Measurements from ENCODE around the gene SYVN1.
"Not testable (repeated sequence)": the region's sequence is repeated elsewhere in the genome, so short reads cannot be mapped to it uniquely, and the experiment has no call there.

SYVN1 gene

DNA sequence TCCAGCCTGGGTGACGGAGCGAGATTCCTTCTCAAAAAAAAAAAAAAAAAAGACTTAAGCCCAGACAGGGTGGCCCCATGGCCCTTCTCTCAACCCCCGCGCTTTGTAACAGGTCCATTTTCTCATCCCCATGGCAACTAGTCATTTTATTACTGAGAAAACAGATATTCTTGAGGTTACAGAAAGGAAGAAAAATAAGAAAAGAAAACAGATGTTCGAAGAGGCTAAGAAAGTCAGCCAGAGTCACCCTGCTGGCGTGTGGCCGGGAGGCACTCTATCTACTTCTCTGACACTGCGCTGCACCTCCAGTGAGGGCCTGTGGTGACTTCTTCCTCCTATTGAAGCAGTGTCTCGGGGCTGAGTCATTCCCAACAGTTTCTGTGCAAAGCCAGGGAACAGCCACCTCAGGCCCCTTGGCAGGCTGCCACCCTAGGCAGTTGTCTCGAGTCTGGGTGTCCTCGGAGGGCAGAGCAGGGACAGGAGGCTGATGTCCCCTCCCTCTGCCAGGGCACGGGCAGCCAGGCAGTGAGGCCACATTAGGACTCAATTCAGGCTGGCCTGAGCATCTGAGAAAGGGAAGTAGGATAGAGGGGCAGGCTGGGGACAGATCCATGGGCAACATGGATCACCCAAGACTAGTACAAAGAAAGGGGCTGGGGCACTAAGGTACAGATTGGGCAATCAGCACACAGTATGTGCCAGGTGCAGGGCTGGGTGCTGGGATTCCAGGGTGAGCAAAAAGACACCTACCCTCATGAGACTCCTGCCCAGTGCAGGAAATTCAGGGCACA, 16.4 kb upstream of the SYVN1 start:
- no peak for DNase-seq

DNA sequence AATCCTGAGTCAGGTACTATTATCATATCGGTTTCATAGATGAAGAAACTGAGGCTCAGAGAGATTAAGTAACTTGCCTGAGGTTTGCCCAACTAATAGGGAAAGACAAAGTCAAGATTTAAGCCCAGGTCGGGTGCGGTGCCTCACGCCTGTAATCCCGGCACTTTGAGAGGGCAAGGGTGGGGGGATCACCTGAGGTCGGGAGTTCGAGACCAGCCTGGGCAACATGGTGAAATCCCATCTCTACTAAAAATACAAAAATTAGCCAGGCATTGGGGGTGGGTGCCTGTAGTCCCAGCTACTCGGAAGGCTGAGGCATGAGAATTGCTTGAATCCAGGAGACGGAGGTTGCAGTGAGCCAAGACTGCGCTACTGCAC, 15.8 kb upstream of the SYVN1 start:
- not testable (repeated sequence) for DNase-seq

DNA sequence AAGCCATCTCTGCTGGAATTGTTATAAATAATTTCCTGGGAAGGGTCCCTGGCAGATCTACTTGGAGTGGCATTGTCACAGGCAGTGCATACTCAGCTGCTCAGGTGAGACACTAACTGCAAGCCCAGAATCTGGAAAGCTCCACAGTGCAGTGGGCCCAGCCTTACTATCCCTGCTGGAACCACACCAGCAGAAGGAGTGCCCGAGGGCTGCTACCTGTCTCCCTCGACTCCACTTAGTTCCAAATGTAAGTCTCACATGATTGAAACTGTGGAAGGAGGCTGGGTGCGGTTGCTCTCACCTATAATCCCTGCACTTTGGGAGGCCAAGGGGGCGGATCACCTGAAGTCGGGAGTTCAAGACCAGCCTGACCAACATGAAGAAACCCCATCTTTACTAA, 14.3 kb upstream of the SYVN1 start:
- no peak for DNase-seq

DNA sequence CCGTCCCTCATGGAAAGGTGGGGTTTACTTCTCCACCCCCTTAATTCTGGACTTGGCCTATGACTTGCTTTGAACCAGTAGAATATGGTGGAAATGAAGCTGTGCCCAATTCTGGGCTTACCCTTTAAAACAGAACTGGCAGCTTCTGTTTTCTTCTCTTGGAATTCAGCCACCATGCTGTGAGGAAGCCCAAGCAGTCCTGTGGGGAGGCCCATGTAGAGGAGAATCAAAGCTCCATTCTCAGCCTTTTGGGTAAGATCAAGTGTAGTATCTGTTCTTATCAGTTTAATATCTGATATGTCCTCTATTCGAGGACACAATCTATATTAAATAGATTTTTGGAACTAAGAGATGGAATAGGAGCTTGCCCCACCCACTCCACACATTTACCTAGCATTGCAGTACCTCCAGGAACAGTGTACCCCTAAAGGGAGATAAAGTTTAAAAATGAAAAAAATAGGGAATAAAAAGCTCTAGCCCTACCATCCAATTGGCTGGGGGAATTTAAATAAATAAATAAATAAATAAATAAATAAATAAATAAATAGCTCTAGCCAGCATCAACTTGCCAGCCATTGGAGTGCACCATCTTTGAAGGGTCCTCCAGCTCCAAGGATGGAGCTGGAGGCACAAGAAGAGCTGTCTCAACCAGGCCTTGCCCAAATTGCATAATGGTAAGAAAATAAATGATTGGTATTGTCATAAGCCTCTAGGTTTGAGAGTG, 13.2 kb upstream of the SYVN1 start:
- DNase-seq = no peak

DNA sequence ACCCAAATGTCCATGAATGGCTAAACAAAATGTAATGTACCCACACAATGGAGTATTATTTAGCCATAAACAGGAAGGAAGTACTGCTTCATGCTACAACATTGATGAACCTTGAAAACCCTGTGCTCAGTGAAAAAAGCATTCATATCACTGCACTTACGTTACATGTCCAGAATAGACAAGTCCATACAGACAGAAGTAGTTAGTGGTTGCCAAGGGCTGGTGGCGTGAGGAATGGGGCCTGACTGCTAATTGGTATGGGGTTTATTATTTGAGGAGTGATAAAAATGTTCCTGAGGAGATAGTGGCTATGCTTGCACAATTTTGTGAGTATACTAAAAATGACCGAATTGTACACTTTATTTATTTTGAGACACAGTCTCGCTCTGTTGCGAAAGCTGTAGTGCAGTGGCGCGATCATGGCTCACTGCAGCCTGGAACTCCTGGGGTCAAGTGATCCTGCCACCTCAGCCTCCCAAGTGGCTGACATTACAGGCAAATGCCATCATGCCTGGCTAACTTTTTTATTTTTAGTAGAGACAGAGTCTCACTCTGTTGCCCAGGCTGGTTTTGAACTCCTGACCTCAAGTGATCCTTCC, 7.7 kb upstream of the SYVN1 start:
- no peak for DNase-seq

DNA sequence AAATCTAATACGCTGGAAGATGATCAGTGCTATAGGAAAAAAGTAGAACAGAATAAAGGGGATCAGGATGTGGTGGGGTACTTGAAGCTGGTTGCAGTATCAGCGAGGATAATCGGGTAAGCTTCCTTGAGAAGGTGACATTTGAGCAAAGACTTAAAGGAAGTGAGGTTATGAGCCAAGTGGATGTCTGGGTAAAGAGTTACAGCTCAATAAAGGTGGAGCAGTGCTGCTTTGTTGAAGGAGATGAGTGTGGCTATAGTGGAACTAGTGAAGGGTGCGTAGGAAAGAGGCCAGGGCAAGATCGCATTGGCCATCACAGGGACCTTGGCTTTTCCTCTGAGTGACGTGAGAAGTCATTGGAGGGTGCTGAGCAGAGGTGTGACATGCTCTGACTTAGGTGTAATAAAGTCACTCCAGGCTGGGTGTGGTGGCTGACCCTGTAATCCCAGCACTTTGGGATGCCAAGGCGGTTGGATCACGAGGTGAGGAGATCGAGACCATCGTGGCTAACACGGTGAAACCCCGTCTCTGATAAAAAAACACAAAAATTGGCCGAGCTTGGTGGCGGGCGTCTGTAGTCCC, 2.3 kb upstream of the SYVN1 start:
- no peak for DNase-seq

GRCh38 chr11:65135633-65136145, 1.4 kb upstream of the SYVN1 start:
- DNase-seq = no peak

DNA sequence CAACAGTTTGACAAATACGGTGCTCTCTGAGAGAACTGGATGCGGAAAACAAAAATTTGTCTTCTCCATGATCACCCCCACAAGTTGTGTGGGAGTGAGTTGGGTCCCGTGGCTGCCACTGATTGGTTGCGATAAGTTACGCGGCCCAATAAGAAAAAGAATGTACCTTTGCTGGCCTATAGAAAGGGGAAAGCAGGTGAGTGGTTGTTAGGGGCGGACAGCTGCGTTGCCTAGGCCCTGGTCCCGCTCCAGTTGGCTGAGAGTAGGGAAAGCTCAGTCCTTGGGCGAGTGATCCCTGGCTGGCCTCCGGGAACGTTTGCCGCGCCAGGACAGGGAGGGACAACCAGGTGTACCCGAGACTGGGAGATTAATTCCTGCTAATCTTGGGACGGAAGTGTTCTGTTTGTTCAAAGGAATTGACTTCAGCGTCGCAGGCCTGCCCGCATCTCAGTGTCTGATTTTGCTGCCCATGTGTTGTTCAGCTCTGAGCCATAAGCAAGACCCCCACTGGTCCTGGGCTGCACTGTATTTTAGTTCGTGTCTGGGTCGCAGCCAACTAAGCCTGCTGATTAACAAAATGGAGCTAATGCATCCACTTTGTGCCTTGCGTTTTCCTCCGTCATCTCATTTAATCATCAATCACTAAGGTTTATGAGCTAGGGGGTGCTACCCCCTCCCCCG, 773 bp upstream of the SYVN1 start:
- peak; percentile 93 to 94 for DNase-seq

- DNase-seq = no peak
Measured at GRCh38 chr11:65133724-65134123, 595 bp downstream of the SYVN1 start.

- DNase-seq = no peak
Measured at GRCh38 chr11:65132988-65133700, 1.2 kb downstream of the SYVN1 start.

DNA sequence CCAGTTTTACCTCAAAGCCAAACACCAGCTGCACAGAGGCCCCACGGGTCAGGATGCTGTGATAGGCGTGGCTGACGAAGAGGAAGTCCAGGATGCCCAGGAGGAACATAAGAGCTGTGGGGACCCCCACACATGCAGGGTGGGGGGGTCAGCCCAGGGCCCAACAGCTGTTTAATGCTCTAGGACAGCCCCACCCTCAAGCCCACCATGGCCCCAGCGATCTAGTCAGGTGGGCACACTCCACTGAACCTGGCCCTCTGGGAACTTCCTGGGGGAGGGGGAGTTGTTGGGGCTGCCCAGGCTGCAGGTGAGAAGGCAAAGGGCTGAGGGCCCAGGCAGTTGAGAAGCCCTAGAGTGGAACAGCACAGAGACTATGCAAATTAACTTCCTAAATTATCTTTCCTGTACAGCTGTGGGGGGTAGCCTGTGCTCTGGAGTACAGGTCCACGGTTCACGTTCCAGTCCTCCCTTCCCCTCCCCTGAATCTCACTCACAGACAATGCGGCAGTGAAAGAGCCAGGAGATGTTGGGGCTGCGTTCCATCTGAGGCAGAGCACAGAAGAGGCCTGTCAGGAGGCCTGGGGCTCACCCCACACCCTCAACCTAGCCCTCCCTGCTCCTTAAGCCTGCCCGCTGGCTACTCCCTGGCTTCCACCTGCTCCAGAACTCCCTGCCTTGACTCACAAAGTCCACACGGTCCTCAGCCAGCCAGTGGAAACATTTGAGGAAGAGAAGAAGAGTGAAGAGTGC, 1.9 kb downstream of the SYVN1 start:
- no peak for DNase-seq

GRCh38 chr11:65131895-65132237, 2.5 kb downstream of the SYVN1 start:
- no peak for DNase-seq

GRCh38 chr11:65131417-65131776, 2.9 kb downstream of the SYVN1 start:
- no peak for DNase-seq

DNA sequence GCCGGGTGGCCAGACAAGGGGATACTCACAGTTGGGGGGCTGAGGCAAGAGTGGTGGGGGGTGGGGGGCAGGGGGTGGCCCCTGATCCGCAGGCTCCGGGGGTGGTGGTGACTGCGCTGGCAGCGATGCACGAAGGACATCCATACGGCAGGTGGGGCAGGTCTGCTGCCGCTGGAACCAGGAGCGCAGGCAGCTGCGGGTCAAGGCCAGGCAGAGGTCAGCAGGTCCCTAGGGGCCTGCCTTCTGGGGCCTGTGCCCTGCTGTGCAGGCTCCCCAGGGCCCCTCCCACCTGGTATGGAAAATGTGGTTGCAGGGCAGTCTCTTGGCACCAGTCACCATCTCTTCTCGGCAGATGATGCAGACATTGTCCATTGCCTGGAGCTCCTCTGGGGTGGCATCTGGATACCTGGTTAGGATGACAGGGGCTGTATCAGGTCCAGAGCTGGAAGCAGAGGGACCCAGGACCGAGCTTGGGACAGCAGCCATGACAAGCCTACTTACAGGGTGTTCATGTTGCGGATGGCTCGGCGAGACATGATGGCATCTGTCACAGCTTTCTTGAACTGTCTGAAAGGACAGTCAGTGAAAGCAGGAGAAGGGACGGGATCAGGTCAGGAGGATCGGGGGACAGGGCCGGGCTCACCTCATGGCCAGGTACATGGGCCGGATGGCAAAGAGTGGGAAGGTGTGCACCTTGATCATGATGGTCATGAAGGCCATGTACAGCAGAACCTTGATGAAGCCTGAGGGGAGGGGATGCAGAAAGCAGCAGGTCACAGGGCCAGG, 3.5 kb downstream of the SYVN1 start:
- DNase-seq = no peak

- no peak for DNase-seq
Measured at GRCh38 chr11:65129649-65130441, 4.5 kb downstream of the SYVN1 start.

- no peak for DNase-seq
Measured at GRCh38 chr11:65128182-65129145, 5.9 kb downstream of the SYVN1 start.

- DNase-seq = no peak
Measured at GRCh38 chr11:65127473-65128181, 6.7 kb downstream of the SYVN1 start.

All from NCI-H1930 (cell line).